ENCODE results near the gene EPS8L3. TPM values are rescaled to one million over a fixed set of nuclear protein-coding genes. Genes with fewer than 3 reads are reported as not detected.
A peak's percentile ranks its signal among the peaks of the same experiment; 100 is the strongest.

The EPS8L3 gene
- total and polyA plus RNA-seq, 9 of the 15 experiments (the other 6 are each of a cell fraction or from before 2014, with no cell fraction given), result 0.09 to 0.42 (median 0.14) TPM; not detected in 5

GRCh38 chr1:109773203-109773899 is 9.6 kb upstream of the EPS8L3 start (continued):
- 0 out of 2 replicates have a peak, but pooled peaks have one; percentile 24 for TF ChIP-seq ARID3A (IDR thresholded peaks at IDR 0.05; ENCODE audit: borderline replicate concordance, low read depth, low read length)
- TF ChIP-seq, protein P1, sequence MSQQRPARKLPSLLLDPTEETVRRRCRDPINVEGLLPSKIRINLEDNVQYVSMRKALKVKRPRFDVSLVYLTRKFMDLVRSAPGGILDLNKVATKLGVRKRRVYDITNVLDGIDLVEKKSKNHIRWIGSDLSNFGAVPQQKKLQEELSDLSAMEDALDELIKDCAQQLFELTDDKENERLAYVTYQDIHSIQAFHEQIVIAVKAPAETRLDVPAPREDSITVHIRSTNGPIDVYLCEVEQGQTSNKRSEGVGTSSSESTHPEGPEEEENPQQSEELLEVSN (IDR thresholded peaks at IDR 0.05; ENCODE audit: borderline replicate concordance in 1 of 2, extremely low read depth in 1 of 2, insufficient read depth in 1 of 2, insufficient read length in 1 of 2, low read depth in 1 of 2, low read length in 1 of 2, poor library complexity in 1 of 2, severe bottlenecking in 1 of 2), result peak; percentile 27 to 55
- 0 out of 2 replicates have a peak, but pooled peaks have one; percentile 6 for TF ChIP-seq ZNF121 (CRISPR knock-in tag; conservative IDR thresholded peaks at IDR 0.05)
- TF ChIP-seq FOXP4 (CRISPR knock-in tag; IDR thresholded peaks at IDR 0.05; ENCODE audit: borderline replicate concordance), result peak; percentile 23; the same call in 1 of the 2 replicates
- no peak for TF ChIP-seq NCOA4 (IDR thresholded peaks at IDR 0.05; ENCODE audit: partially characterized antibody)
- peak; percentile 32; the same call in 1 of the 2 replicates for TF ChIP-seq KLF16 (IDR thresholded peaks at IDR 0.05)
- TF ChIP-seq, protein P2, sequence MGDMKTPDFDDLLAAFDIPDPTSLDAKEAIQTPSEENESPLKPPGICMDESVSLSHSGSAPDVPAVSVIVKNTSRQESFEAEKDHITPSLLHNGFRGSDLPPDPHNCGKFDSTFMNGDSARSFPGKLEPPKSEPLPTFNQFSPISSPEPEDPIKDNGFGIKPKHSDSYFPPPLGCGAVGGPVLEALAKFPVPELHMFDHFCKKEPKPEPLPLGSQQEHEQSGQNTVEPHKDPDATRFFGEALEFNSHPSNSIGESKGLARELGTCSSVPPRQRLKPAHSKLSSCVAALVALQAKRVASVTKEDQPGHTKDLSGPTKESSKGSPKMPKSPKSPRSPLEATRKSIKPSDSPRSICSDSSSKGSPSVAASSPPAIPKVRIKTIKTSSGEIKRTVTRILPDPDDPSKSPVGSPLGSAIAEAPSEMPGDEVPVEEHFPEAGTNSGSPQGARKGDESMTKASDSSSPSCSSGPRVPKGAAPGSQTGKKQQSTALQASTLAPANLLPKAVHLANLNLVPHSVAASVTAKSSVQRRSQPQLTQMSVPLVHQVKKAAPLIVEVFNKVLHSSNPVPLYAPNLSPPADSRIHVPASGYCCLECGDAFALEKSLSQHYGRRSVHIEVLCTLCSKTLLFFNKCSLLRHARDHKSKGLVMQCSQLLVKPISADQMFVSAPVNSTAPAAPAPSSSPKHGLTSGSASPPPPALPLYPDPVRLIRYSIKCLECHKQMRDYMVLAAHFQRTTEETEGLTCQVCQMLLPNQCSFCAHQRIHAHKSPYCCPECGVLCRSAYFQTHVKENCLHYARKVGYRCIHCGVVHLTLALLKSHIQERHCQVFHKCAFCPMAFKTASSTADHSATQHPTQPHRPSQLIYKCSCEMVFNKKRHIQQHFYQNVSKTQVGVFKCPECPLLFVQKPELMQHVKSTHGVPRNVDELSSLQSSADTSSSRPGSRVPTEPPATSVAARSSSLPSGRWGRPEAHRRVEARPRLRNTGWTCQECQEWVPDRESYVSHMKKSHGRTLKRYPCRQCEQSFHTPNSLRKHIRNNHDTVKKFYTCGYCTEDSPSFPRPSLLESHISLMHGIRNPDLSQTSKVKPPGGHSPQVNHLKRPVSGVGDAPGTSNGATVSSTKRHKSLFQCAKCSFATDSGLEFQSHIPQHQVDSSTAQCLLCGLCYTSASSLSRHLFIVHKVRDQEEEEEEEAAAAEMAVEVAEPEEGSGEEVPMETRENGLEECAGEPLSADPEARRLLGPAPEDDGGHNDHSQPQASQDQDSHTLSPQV (IDR thresholded peaks at IDR 0.05), result peak; percentile 58; the same call in 1 of the 2 replicates
- TF ChIP-seq CBX3 (IDR thresholded peaks at IDR 0.05; ENCODE audit: borderline replicate concordance in 1 of 2, low read length in 2 of 2), result peak in 1 of 2 experiments; percentile 70; a peak in 1 of 3 replicates
- TF ChIP-seq CTCF (IDR thresholded peaks at IDR 0.05 in 2 of 3, conservative IDR thresholded peaks at IDR 0.05 in 1 of 3; ENCODE audit: insufficient read depth in 2 of 3, low read depth in 1 of 3, low read length in 3 of 3), result peak; percentile 97 to 99 (median 98)
- TF ChIP-seq THRA (IDR thresholded peaks at IDR 0.05), result no peak
